Activated naive CD4-positive, alpha-beta T cell treated with anti-CD3 and anti-CD28 coated beads, Interleukin-2, amount 50 U/mL, for 72 hours (primary cell): ENCODE results near the gene LCN6. TPM values are rescaled to one million over a fixed set of nuclear protein-coding genes. Genes with fewer than 3 reads are reported as not detected.
A peak's percentile ranks its signal among the peaks of the same experiment; 100 is the strongest.
"Not testable (repeated sequence)": the region's sequence is repeated elsewhere in the genome, so short reads cannot be mapped to it uniquely, and the experiment has no call there.

Experiments
- ATAC-seq, 2 donors: fragments of 150-1000 bp; cut with Tn5 transposase; 2 replicates each; pipeline ENCODE4 v1.10.0; 2021; ENCODE audit warnings: mild to moderate bottlenecking in 2 of 2, moderate library complexity in 2 of 2
- DNase-seq, 2 donors: peaks; one replicate each; pipeline ENCODE4 v3.0.0; 2021 to 2022; ENCODE audit warnings: low spot score in 2 of 2
- H3K27ac Mint-ChIP-seq, 2 donors: one replicate each; pipeline ENCODE4 v1.8.0; 2022; ENCODE audit warnings: mild to moderate bottlenecking in 2 of 2, mixed read lengths in 2 of 2
- H3K36me3 Mint-ChIP-seq, 2 donors: one replicate each; pipeline ENCODE4 v1.8.0; 2022; ENCODE audit warnings: mixed read lengths in 2 of 2
- H3K9me3 Mint-ChIP-seq, 2 donors: one replicate each; pipeline ENCODE4 v1.8.0; 2022; ENCODE audit warnings: mixed read lengths in 2 of 2
- total RNA-seq, 2 donors: library from RNA; stranded (reverse); gene quantifications; one replicate each; pipeline ENCODE4 v1.2.3, GENCODE V29; 2022

LCN6 gene
- total RNA-seq, 2 donors from 2014 or later, result not detected

DNA sequence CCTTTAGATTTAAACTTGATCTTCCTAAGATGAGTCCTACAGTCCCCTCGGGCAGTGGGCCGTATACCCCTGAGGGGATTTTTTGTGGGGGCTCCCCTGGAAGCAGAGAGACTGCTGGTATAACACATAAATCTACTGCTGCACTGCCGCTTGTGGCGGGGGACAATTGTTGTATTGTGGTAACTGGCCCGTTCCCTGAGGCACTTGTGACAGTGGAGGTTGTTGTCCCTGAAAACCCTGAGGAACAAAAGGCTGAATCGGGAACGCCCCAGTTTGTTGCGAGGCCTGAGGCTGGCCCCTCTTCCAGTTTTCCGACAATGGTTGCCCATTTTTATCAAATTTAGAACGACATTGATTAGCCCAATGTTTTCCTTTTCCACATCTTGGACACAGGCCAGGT lies 38.1 kb upstream of the LCN6 start:
- Mint-ChIP-seq H3K9me3 (no peaks in the 10 kb centered on the region), H3K36me3 (no peaks in the 10 kb centered on the region), H3K27ac (no peak overlapping the region)
- DNase-seq, result no peak
- ATAC-seq, result no peak

DNA sequence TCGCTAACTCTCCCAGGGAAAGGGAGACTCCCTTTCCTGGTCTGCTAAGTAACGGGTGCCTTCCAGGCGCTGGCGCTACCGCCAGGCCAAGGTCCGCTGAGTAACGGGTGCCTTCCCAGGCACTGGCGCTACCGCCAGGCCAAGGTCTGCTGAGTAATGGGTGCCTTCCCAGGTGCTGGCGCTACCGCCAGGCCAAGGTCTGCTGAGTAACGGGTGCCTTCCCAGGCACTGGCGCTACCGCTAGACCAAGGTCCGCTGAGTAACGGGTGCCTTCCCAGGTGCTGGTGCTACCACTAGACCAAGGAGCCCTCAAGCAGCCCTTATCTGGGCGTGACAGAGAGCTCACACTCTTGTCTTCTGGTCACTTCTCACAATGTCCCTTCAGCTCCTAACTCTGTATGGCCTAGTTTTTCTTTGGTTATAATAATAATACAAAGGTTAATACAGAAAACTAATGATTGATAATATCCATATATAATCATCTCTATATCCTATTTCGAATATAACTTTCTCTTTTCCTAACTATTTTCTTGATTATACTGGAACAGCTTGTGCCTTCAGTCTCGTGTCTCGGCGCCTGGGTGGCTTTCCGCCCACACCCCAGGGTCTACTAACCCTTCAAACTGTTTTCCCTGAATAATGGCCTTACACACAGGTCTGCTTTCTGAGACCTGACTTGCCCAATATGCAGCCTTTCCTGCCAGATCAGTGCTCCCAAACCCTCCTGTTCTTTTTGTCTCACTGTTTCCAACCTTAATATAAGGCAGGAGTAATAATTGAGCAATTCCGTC lies 37.4 kb upstream of the LCN6 start:
- ATAC-seq, H3K36me3 Mint-ChIP-seq, H3K9me3 Mint-ChIP-seq, DNase-seq, H3K27ac Mint-ChIP-seq: not testable (repeated sequence)

DNA sequence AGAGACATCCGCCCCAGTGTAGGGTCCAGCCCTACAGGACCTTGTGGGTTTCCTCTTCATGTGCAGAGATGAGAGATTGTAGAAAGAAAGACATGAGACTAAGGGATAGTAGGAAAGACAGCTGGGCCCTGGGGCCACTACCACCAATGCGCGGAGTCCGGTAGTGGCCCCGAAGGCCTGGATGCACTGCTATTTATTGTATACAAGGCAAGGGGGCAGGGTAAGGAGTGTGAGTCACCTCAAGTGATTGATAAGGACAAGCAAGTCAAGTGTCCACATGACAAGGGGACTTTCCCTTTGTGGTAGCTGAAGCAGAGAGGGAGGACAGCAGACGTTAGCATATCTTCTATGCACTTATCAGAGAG lies 36.7 kb upstream of the LCN6 start:
- H3K27ac Mint-ChIP-seq, result no peak overlapping the region
- ATAC-seq, result no peak

DNA sequence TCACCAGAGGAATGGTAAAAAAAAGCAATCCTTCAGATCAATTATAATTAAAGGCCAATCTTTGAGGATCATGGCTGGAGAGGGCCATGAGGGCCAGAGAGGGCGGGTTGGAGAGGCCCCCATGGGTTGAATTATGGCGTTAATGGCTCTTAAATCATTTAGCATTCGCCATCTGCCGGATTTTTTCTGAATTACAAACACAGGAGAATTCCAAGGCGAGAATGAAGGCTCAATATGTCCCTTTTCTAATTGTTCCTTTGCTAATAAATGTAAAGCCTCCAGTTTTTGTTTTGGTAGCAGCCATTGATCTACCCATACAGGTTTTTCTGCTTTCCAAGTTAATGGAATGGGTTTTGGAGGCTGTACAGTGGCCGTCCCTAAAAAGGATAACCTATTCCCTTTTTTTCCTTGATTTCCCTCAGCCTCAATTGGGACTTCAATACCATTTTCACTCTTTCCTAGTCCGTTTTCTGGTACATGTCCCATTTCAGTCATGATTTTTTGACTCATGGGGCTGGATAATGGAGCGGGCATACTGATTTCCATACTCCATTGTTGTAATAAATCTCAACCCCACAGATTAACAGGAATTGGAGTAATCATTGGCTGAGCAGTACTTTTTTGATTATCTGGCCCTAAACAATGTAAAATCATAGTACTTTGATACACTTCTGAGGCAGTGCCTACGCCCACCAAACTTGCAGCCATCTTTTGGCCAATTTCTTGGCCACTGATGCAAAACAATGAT lies 36.1 kb upstream of the LCN6 start:
- no peak overlapping the region for H3K27ac Mint-ChIP-seq
- H3K9me3 Mint-ChIP-seq, result no peaks in the 10 kb centered on the region
- DNase-seq (peak in 1 of 2 donors; percentile 37), ATAC-seq (no peak)
- no peaks in the 10 kb centered on the region for H3K36me3 Mint-ChIP-seq

More for the DNA sequence above, 36.7 kb upstream of the LCN6 start:
- no peak for DNase-seq
- no peaks in the 10 kb centered on the region for H3K36me3 Mint-ChIP-seq
- H3K9me3 Mint-ChIP-seq, result no peaks in the 10 kb centered on the region

DNA sequence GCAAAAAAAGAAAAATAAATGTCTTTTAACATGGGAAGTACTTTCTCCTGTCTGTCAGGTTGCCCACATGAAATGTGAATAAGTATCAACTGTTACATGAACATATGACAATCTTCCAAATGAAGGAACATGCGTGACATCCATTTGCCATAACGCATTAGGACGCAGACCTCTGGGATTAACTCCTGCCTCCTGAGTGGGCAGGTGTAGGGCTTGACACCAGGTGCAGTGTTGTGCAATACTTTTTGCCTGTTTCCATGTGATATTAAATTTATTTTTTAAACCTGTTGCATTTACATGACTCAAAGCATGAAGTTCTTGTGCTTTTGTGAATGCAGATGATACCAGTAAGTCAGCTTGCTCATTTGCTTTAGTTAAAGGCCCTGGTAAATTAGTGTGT lies 34.1 kb upstream of the LCN6 start:
- ATAC-seq (no peak), DNase-seq (no peak)
- Mint-ChIP-seq H3K27ac (no peak overlapping the region), H3K9me3 (no peaks in the 10 kb centered on the region), H3K36me3 (no peaks in the 10 kb centered on the region)

DNA sequence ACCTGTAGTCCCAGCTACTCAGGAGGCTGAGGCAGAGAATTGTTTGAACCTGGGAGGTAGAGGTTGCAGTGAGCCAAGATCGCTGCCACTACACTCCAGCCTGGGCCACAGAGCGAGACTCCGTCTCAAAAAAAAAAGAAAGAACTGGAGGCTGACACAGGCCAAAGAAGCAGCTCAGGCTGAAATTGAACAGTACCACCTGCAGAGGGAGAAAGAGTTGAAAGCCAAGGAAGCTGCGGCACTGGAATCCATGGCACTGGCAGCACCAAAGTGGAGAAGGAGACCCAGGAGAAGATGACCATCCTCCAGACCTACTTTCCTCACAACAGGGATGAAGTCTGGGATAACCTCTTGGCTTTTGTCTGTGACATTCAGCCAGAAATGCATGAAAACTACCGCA lies 31.5 kb upstream of the LCN6 start:
- Mint-ChIP-seq H3K27ac (peak overlapping the region in 1 of 2 donors; percentile 35), H3K9me3 (no peaks in the 10 kb centered on the region), H3K36me3 (no peaks in the 10 kb centered on the region)
- DNase-seq (no peak), ATAC-seq (no peak)

DNA sequence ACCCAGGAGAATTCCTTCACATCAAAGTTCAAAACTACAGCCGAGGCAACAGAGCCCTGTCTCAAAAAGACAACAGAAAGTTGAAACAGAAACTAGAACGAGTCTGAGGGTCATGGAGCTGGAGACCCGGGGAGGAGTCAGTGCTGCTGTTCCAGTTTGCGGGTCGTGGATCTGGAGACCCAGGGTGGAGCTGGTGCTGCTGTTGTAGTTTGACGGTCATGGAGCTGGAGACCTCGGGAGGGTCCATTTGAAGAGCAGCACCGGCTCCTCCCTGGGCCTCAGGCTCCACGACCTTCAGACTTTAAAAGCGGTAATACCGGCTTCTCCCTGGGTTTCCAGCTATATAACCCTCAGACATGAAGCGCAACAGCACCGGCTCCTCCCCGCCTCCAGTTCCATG lies 29.0 kb upstream of the LCN6 start:
- peaks cover 8 to 12% of the 10 kb centered on the region in 2 donors for H3K36me3 Mint-ChIP-seq
- H3K27ac Mint-ChIP-seq, result peak overlapping the region in 1 of 2 donors; percentile 35
- ATAC-seq (no peak), DNase-seq (no peak)
- H3K9me3 Mint-ChIP-seq, result peaks cover 8 to 11% of the 10 kb centered on the region in 2 donors

DNA sequence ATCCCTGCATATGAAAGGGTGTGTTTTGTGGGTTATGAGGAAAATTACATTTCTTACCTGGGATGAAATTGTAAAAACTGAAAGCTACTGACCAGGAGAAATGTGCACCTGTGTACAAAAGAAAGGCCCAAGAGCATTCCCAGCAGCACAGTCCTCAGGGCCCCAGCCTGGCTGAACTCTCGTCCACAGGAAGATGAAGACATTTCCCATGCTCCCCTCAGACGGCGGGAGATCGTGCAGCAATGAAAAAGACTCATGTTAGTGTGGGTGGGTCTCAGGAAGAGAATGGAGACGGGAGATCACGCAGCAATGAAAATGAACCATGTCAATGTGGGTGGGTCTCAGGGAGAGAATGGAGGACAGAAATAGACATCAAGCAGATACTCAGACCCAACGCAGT lies 28.6 kb upstream of the LCN6 start:
- ATAC-seq (no peak), DNase-seq (no peak)
- Mint-ChIP-seq H3K9me3 (peaks cover 8 to 11% of the 10 kb centered on the region in 2 donors), H3K36me3 (peaks cover 8 to 12% of the 10 kb centered on the region in 2 donors), H3K27ac (no peak overlapping the region)

DNA sequence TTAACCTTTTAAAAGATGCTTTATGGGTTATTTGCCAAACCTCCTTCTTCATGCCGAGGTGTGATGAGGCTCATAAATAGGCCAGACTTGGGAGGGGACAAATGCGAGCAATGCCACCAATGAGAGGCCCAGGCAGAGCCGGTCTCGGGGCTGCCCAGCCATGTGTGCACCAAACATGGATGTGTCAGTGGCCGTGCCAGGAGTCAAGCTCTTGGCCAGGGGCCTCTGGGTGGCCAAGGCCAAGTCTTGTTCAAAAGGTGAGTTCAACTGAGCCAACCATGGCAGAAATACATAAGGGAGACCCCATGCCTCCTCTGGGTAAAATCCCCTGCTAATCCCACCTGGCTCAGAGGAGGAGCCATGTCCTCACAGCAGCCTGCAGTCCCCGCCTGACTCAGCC lies 26.9 kb upstream of the LCN6 start:
- peaks cover 8 to 11% of the 10 kb centered on the region in 2 donors for H3K9me3 Mint-ChIP-seq
- H3K36me3 Mint-ChIP-seq, result peaks cover 8 to 12% of the 10 kb centered on the region in 2 donors
- H3K27ac Mint-ChIP-seq, result peak overlapping the region in 1 of 2 donors; percentile 49
- ATAC-seq, result no peak
- no peak for DNase-seq

DNA sequence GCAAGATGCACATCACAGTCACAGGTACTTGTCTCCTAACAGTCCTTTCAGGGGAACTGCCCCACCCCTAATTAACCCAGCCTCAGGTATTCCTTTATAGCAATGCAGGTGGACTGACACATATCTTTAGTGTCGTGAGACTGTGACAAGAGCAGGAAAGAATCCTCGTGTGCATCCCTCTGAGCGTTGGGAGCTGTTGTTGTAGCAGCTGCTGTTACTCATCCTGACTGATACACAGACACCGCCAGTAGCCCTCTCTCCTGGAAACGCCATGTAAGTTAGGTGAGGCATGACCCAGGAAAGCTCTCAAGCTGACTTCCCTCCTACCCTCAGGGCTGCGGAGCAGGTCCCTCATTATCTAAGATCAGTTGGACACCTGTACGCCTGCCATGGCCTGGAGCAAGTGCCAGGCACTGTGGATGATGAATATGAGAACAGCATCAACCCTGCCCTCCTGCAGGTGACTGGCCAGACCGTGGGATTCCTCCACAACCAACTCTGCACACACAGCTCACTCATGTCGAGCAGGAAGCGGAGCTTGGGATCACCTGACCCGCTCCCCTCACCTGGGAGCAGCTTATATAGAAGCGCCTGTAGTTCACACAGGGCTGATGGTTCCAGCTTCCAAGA lies 26.2 kb upstream of the LCN6 start:
- no peak for DNase-seq
- no peak for ATAC-seq
- Mint-ChIP-seq H3K27ac (no peak overlapping the region), H3K36me3 (peaks cover 8 to 12% of the 10 kb centered on the region in 2 donors), H3K9me3 (peaks cover 8 to 11% of the 10 kb centered on the region in 2 donors)

DNA sequence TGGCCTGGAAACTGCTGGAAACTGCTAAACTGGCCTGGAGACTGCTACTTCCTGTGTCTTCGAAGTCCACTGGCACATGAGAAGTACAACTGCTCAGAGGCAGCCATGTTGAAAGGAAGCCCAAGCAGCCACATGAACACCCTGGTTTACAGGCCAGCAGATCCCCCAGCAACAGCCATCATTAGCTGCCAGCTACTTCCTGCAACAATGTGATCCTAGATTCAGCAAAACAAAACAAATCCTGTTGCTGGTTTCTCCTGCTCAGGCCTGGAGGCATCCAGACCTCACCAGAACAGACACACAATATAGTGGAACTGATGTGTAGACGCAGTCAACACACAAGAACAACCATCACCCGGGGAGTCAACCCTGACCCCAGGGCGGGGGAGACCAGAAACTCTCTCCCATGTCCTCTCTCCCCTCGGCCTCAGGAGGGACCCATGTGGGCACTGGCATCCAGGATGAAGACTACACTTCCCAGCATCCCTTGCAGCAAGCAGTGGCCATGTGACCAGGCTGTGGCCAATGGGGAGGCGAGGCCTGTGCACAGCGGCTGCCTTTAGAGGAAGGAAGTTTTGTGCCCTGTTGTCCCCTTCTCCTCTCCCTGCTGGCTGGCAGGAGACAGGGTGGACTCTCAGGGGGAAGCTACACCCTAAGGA lies 25.2 kb upstream of the LCN6 start:
- DNase-seq, result peak in 1 of 2 donors; percentile 31
- peak; percentile 63 to 77 for ATAC-seq
- peak overlapping the region in 1 of 2 donors; percentile 15 for H3K27ac Mint-ChIP-seq

DNA sequence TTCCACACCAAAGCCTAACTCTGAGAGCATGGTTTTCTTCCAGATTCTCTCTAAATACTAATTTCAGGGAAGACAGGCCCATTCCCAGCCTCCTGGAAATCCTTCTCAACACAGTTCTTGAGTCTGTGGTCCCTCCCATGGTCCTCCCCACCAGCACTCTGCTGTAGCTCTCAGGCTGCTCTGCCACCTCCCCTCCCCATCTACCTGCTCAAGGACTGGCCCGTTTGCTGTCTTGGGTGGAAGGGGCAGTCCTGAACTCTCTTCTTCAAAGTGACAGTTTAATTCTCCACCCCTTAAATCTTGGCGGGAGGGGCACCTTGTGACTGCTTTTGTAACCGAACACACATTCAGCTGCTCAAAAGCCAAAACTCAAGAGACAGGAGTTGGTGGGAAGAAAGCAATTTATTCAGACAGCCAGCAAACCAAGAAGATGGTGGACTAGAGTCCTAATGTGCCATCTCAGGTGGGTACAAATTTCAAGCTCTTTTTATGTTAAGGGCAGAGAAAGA lies 23.6 kb upstream of the LCN6 start:
- peaks cover 8 to 12% of the 10 kb centered on the region in 2 donors for H3K36me3 Mint-ChIP-seq
- ATAC-seq, result no peak
- H3K9me3 Mint-ChIP-seq, result peaks cover 8 to 11% of the 10 kb centered on the region in 2 donors

More for the DNA sequence above, 25.2 kb upstream of the LCN6 start:
- Mint-ChIP-seq H3K36me3 (peaks cover 8 to 12% of the 10 kb centered on the region in 2 donors), H3K9me3 (peaks cover 8 to 11% of the 10 kb centered on the region in 2 donors)

DNA sequence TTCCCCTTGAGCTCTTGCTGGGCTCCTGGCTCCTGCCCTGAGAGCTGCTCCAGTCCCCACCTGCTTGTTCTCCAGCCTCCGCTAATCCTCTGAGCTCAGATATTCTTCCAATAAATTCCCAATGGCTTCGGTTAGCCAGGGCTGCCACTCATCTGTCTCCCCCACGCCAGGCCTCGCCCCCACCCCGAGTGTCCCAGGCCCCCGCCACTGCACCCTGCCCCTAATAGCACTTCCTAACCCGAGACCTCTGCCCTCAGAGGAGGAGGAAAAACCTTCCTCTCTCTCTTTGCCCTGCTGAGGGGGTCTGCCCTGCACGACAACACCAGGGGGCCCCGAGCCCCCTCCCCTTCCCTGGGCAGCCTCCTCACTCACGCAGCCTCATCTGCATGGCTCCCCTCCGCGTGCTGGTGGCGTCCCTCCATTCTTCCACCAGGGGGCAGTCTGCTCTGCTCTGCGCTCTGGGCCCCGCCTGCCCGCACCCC lies 21.4 kb upstream of the LCN6 start:
- H3K9me3 Mint-ChIP-seq, result peaks cover 8 to 11% of the 10 kb centered on the region in 2 donors
- H3K27ac Mint-ChIP-seq, result no peak overlapping the region
- DNase-seq, result peak in 1 of 2 donors; percentile 68
- H3K36me3 Mint-ChIP-seq, result peaks cover 8 to 12% of the 10 kb centered on the region in 2 donors
- peak; percentile 69 to 87 for ATAC-seq

More for the DNA sequence above, 23.6 kb upstream of the LCN6 start:
- H3K27ac Mint-ChIP-seq, result no peak overlapping the region
- DNase-seq, result no peak

DNA sequence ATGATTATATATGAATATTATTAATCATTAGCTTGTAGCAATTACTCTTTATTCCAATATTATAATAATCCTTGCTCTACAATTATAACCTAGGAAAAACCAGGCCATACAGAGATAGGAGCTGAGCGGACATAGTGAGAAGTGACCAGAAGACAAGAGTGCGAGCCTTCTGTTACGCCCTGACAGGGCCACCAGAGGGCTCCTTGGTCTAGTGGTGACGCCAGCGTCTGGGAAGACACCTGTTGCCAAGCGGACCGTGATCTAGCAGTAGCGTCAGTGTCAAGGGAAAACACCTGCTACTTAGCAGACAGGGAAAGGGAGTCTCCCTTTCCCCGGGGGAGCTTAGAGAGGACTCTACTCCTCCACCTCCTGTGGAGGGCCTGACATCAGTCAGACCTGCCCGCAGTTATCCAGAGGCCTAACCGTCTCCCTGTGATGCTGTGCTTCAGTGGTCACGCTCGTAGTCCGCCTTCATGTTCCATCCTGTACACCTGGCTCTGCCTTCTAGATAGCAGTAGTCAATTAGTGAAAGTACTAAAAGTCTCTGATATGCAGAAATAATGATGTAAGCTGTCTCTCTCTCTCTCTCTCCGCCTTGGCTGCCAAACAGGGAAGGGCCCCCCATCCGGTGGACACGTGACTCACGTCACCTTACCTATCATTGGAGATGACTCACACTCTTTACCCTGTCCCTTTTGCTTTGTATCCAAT lies 18.2 kb upstream of the LCN6 start:
- ATAC-seq (peak; percentile 37 to 74), DNase-seq (peak; percentile 54 to 76)
- H3K9me3 Mint-ChIP-seq, H3K36me3 Mint-ChIP-seq: not testable (repeated sequence)
- H3K27ac Mint-ChIP-seq, result peak overlapping the region in 1 of 2 donors; percentile 58

DNA sequence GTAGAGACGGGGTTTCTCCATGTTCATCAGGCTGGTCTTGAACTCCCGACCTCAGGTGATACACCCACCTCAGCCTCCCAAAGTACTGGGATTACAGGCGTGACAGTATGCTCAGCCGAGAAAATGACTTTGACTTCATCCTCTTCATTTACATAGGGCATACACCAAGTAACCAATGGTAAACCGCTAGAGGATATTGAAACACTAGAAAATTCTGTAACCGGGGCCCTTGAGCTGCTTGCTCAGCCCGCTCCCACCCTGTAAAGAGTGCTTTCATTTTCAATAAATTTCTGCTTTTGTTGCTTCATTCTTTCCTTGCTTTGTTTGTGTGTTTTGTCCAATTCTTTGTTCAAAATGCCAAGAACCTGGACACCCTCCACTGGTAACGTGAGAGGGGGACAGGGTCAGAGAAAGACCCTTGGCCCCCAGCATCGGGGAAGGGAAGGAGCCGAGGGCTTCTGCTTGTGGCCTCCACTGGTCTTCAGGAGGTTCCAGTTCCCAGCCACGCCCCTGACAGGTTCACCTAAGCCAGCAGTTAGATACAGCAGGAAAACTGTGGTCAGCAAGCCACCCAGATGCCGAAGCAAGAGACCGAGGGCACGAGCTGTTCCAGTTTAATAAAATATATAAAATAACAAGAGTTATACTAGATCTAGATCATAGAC lies 17.6 kb upstream of the LCN6 start:
- H3K27ac Mint-ChIP-seq, DNase-seq, H3K9me3 Mint-ChIP-seq, ATAC-seq, H3K36me3 Mint-ChIP-seq: not testable (repeated sequence)
